ENCODE results near the gene GBP6. TPM values are rescaled to one million over a fixed set of nuclear protein-coding genes. Genes with fewer than 3 reads are reported as not detected.
A peak's percentile ranks its signal among the peaks of the same experiment; 100 is the strongest.
"Not testable (repeated sequence)": the region's sequence is repeated elsewhere in the genome, so short reads cannot be mapped to it uniquely, and the experiment has no call there.

Gene GBP6
- total RNA-seq, 2 donors from 2014 or later, result 0.11 to 0.31 TPM

- no peak for DNase-seq (ENCODE audit: low spot score in 2 of 2)
- Mint-ChIP-seq H3K27ac (peak overlapping the region; percentile 5 to 75), H3K9me3 (peaks cover 0 to 5% of the 10 kb centered on the region in 2 donors), H3K36me3 (no peaks in the 10 kb centered on the region)
- peak in 1 of 2 donors; percentile 36 for ATAC-seq
These were observed 43.5 kb downstream of the GBP6 start for GRCh38 chr1:89407360-89407759.

- not testable (repeated sequence) for ATAC-seq; H3K9me3 Mint-ChIP-seq; H3K36me3 Mint-ChIP-seq; DNase-seq (ENCODE audit: low spot score in 2 of 2)
- H3K27ac Mint-ChIP-seq, result peak overlapping the region; percentile 5 to 75
These were observed 43.9 kb downstream of the GBP6 start for GRCh38 chr1:89407768-89408167.

GRCh38 chr1:89425056-89425455 is 61.2 kb downstream of the GBP6 start:
- Mint-ChIP-seq H3K9me3 (no peaks in the 10 kb centered on the region), H3K36me3 (no peaks in the 10 kb centered on the region), H3K27ac (no peak overlapping the region)
- ATAC-seq, result no peak
- no peak for DNase-seq (ENCODE audit: low spot score in 2 of 2)

GRCh38 chr1:89429062-89429461 is 65.2 kb downstream of the GBP6 start:
- DNase-seq (ENCODE audit: low spot score in 2 of 2), result no peak
- ATAC-seq, result no peak
- no peak overlapping the region for H3K27ac Mint-ChIP-seq
- H3K36me3 Mint-ChIP-seq, result no peaks in the 10 kb centered on the region
- no peaks in the 10 kb centered on the region for H3K9me3 Mint-ChIP-seq

GRCh38 chr1:89429681-89430080 is 65.8 kb downstream of the GBP6 start:
- not testable (repeated sequence) for DNase-seq (ENCODE audit: low spot score in 2 of 2); H3K27ac Mint-ChIP-seq; H3K9me3 Mint-ChIP-seq; ATAC-seq; H3K36me3 Mint-ChIP-seq

- H3K9me3 Mint-ChIP-seq, result peaks cover 0 to under 1% of the 10 kb centered on the region in 2 donors
- DNase-seq (ENCODE audit: low spot score in 2 of 2) (no peak), ATAC-seq (no peak)
- H3K27ac Mint-ChIP-seq, result no peak overlapping the region
- peaks cover under 1 to 10% of the 10 kb centered on the region in 2 donors for H3K36me3 Mint-ChIP-seq
These were observed 69.6 kb downstream of the GBP6 start for GRCh38 chr1:89433421-89433820.

- H3K9me3 Mint-ChIP-seq; DNase-seq (ENCODE audit: low spot score in 2 of 2); H3K27ac Mint-ChIP-seq: not testable (repeated sequence)
- ATAC-seq, result peak; percentile 92 to 99
- H3K36me3 Mint-ChIP-seq, result peaks cover 8 to 18% of the 10 kb centered on the region in 2 donors
These were observed 70.4 kb downstream of the GBP6 start for GRCh38 chr1:89434058-89434780.

Other genes with a start within 250 kb of the GBP6 start
- gene GBP2, start 237.9 kb upstream of the GBP6 start, total RNA-seq, result 100 to 1,000 TPM; 279 to 294 TPM
- not detected for gene GBP7, start 188.1 kb upstream of the GBP6 start, total RNA-seq
- gene GBP4, start 165.1 kb upstream of the GBP6 start, total RNA-seq, result 10 to 100 TPM; 32.5 to 37.2 TPM
- 100 to 1,000 TPM in 1 of 2 donors, 10 to 100 TPM in 1; 86.8 to 151 TPM for gene GBP5, start 91.2 kb upstream of the GBP6 start, total RNA-seq
- gene LRRC8B, start 160.8 kb downstream of the GBP6 start, total RNA-seq, result 10 to 100 TPM; 31.1 to 47.9 TPM

Measured in activated naive CD4-positive, alpha-beta T cell treated with anti-CD3 and anti-CD28 coated beads, Interleukin-2, amount 50 U/mL, for 72 hours (primary cell).